H1 (cell line): ENCODE data around the gene ILF2. TPM values are rescaled to one million over a fixed set of nuclear protein-coding genes. Genes with fewer than 3 reads are reported as not detected.
A peak's percentile ranks its signal among the peaks of the same experiment; 100 is the strongest.

Experiments used
- CBX5 ChIP-seq: fragments of 300-800, 300-1000 bp; sonication (generic); IDR thresholded peaks from 2 replicates; pipeline ENCODE4 v1.7.1; 2016; ENCODE audit warnings: antibody characterized with exemption, low read length, low read depth
- CEBPB ChIP-seq: IDR thresholded peaks from 2 replicates; pipeline ENCODE4 v1.6.1; 2012; ENCODE audit warnings: low read depth, low read length
- CHD2 ChIP-seq: IDR thresholded peaks from 2 replicates; pipeline ENCODE4 v1.6.1; 2012; ENCODE audit warnings: low read length, improper control_type of control experiment
- CREB1 ChIP-seq: IDR thresholded peaks from 2 replicates; pipeline ENCODE4 v1.6.1; 2012; ENCODE audit warnings: inconsistent platforms
- CTBP2 ChIP-seq: IDR thresholded peaks from 2 replicates; pipeline ENCODE4 v1.7.0; 2011; ENCODE audit warnings: borderline replicate concordance, mild to moderate bottlenecking, moderate library complexity, mixed read lengths, low read length; ENCODE audit not compliant: insufficient read depth, insufficient read length
- EP300 ChIP-seq, 2 experiments: IDR thresholded peaks; 1 replicate in 1 of 2; 2 replicates in 1 of 2; pipeline ENCODE4 v1.6.1; 2011 to 2012; ENCODE audit warnings: low read depth in 2 of 2, low read length in 2 of 2, mild to moderate bottlenecking in 2 of 2, borderline replicate concordance in 1 of 2, inconsistent platforms in 1 of 2, moderate library complexity in 1 of 2
- GTF2F1 ChIP-seq: IDR thresholded peaks from 2 replicates; pipeline ENCODE4 v1.6.1; 2012; ENCODE audit warnings: low read depth, low read length, improper control_type of control experiment, borderline replicate concordance
- HDAC2 ChIP-seq, 2 experiments: fragments of 300-600 bp in 1 of 2; sonication (generic) in 1 of 2; IDR thresholded peaks; 2 replicates each; pipeline ENCODE4 v1.6.1; 2011 to 2012; ENCODE audit warnings: low read depth in 2 of 2, low read length in 2 of 2, mild to moderate bottlenecking in 2 of 2, moderate library complexity in 2 of 2, borderline replicate concordance in 1 of 2, inconsistent platforms in 1 of 2
- JUND ChIP-seq: IDR thresholded peaks from 2 replicates; pipeline ENCODE4 v1.6.1; 2011; ENCODE audit warnings: mild to moderate bottlenecking, improper control_type of control experiment, low read length
- KDM4A ChIP-seq: IDR thresholded peaks from one replicate; pipeline ENCODE4 v1.7.1; 2012; ENCODE audit warnings: low read depth, mild to moderate bottlenecking, moderate library complexity, low read length, inconsistent platforms; ENCODE audit not compliant: severe bottlenecking
- NANOG ChIP-seq: IDR thresholded peaks from 2 replicates; pipeline ENCODE4 v1.6.1; 2011; ENCODE audit warnings: low read length, low read depth, mild to moderate bottlenecking, inconsistent platforms; ENCODE audit not compliant: insufficient read depth, poor library complexity, severe bottlenecking
- NRF1 ChIP-seq: IDR thresholded peaks from 2 replicates; pipeline ENCODE4 v1.6.1; 2011; ENCODE audit warnings: mild to moderate bottlenecking, low read depth, low read length, improper control_type of control experiment
- POLR2A ChIP-seq, 2 experiments: IDR thresholded peaks; 1 replicate in 1 of 2; 2 replicates in 1 of 2; pipeline ENCODE4 v1.6.1; 2011; ENCODE audit warnings: low read depth in 2 of 2, low read length in 2 of 2, mild to moderate bottlenecking in 2 of 2; ENCODE audit errors: control extremely low read depth in 1 of 2
- POLR2AphosphoS5 ChIP-seq: IDR thresholded peaks from 2 replicates; pipeline ENCODE4 v1.6.1; 2011; ENCODE audit warnings: low read depth, low read length
- RBBP5 ChIP-seq: IDR thresholded peaks from 2 replicates; pipeline ENCODE4 v1.7.1; 2012; ENCODE audit warnings: low read depth, mild to moderate bottlenecking, inconsistent platforms, low read length, moderate library complexity, borderline replicate concordance
- SAP30 ChIP-seq: fragments of 300-600 bp; sonication (generic); IDR thresholded peaks from 2 replicates; pipeline ENCODE4 v1.7.1; 2012; ENCODE audit warnings: low read length, moderate library complexity, mild to moderate bottlenecking, inconsistent platforms; ENCODE audit not compliant: insufficient read depth, insufficient replicate concordance
- SIRT6 ChIP-seq: IDR thresholded peaks from one replicate; pipeline ENCODE4 v1.7.1; 2012; ENCODE audit warnings: low read length, inconsistent platforms
- SIX5 ChIP-seq: IDR thresholded peaks from 2 replicates; pipeline ENCODE4 v1.6.1; 2011; ENCODE audit warnings: mild to moderate bottlenecking, low read depth, low read length
- SP1 ChIP-seq: IDR thresholded peaks from 2 replicates; pipeline ENCODE4 v1.6.1; 2011; ENCODE audit warnings: low read depth, low read length
- SUZ12 ChIP-seq: fragments of 200-600 bp; sonication (generic); IDR thresholded peaks from 2 replicates; pipeline ENCODE4 v1.6.1; 2012; ENCODE audit warnings: mild to moderate bottlenecking, inconsistent platforms, low read length, moderate library complexity, mixed read lengths
- TAF1 ChIP-seq: IDR thresholded peaks from 2 replicates; pipeline ENCODE4 v1.6.1; 2011; ENCODE audit warnings: mild to moderate bottlenecking, low read depth, low read length
- TAF7 ChIP-seq: optimal IDR thresholded peaks from 2 replicates; pipeline ENCODE3; 2011; ENCODE audit warnings: low read depth, mild to moderate bottlenecking, inconsistent platforms, low read length, moderate library complexity, borderline replicate concordance
- TBP ChIP-seq: IDR thresholded peaks from 2 replicates; pipeline ENCODE4 v1.6.1; 2011; ENCODE audit warnings: low read depth, low read length, improper control_type of control experiment
- YY1 ChIP-seq: IDR thresholded peaks from 2 replicates; pipeline ENCODE4 v1.6.1; 2011; ENCODE audit warnings: low read depth, mild to moderate bottlenecking, low read length
- polyA plus RNA-seq, 7 experiments: library from polyadenylated mRNA; depleted of rRNA in 3 of 7; stranded (reverse) in 5 of 7; unstranded in 2 of 7; fragments of >200 nt in 5 of 7; fragments of 200-250 nt in 2 of 7; gene quantifications; 1 replicate in 5 of 7; 2 replicates in 1 of 7; 4 replicates in 1 of 7; pipeline versions ENCODE4 v1.2.1 to v1.2.3, GENCODE V29; 2011 to 2013; ENCODE audit warnings: missing spikeins in 2 of 7, mixed read lengths in 2 of 7
- total RNA-seq: library from RNA; stranded (reverse); fragmentation: NEBNext Ultra II Directional; extraction: Animal tissue kit (Norgen Biotek cat#: 25700); gene quantifications from 2 replicates; pipeline ENCODE4 v1.2.1, GENCODE V29; 2021

The ILF2 gene
- total and polyA plus RNA-seq, 2 of the 8 experiments (the other 6 are each of a cell fraction or from before 2014, with no cell fraction given), result 389 to 474 TPM

DNA sequence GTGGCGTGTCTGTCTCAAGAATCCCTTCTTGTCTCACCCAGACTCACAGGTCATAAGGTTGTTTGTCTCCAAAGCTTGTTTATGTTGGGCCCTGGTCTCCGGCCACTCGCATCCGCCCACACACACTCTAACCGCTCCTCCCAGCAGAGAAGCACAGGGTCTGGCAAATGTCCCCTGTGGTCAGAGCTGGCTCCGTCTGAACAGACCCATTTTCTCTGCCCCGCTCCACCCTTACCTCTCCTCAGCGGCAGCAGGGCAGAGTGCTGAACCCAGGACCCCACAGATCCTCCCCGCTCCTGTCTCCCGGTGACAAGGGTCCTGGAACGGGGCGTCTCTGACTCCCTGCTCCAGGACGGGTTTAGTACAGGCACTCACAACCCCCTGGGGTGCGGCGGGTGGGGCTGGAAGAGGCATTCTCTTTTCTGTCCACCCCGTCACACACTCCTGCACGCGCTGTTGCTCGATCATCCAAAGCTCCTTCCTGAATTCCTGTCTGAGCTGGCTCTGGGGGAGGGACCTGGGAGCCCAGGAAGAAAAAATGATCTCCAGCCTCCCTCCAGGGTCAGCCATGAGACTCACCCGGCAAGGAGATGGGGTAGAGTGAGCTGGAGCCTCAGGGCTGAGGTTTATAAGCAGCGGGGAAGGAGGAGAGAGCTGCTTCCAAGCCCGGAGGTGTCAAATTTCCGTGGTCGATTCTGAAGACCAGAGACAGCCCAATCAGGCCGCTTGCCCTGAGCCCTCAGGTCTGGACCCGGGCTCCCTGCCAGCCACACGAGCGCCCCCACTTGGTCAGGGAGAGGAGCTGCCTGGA, 43.7 kb downstream of the ILF2 start, which contains the start of gene S100A13 (continued):
- TF ChIP-seq POLR2AphosphoS5, result peak; percentile 95
- no peak for TF ChIP-seq CEBPB
- TF ChIP-seq GTF2F1, result peak; percentile 88; the same call in 1 of the 2 replicates
- TF ChIP-seq SUZ12, result no peak
- peak; percentile 57; the same call in 1 of the 2 replicates for TF ChIP-seq JUND
- TF ChIP-seq TAF1, result peak; percentile 98
- no peak for TF ChIP-seq SIRT6
- peak; percentile 70 for TF ChIP-seq KDM4A
- peak; percentile 35; the same call in 1 of the 2 replicates for TF ChIP-seq SIX5
- no peak for TF ChIP-seq CTBP2
- TF ChIP-seq CREB1, result no peak
- 0 out of 2 replicates have a peak, but pooled peaks have one; percentile 30 for TF ChIP-seq CHD2
- peak; percentile 92 for TF ChIP-seq TAF7
- peak; percentile 48; the same call in 1 of the 2 replicates for TF ChIP-seq SP1
- TF ChIP-seq NRF1, result no peak
- peak; percentile 97 for TF ChIP-seq TBP
- no peak for TF ChIP-seq SAP30
- TF ChIP-seq EP300 (IDR thresholded peaks at IDR 0.05; ENCODE audit: borderline replicate concordance in 1 of 2, low read depth in 2 of 2, low read length in 2 of 2), result no peak
- TF ChIP-seq YY1, result peak; percentile 63; the same call in 1 of the 2 replicates
- TF ChIP-seq POLR2A (IDR thresholded peaks at IDR 0.05; ENCODE audit: control extremely low read depth in 1 of 2, low read depth in 2 of 2, low read length in 2 of 2), result peak; percentile 94 to 98
- no peak for TF ChIP-seq NANOG
- TF ChIP-seq CBX5, result no peak
- TF ChIP-seq RBBP5, result peak; percentile 71
- TF ChIP-seq HDAC2 (IDR thresholded peaks at IDR 0.05; ENCODE audit: borderline replicate concordance in 1 of 2, low read depth in 2 of 2, low read length in 2 of 2), result 0 out of 4 replicates have a peak, but pooled peaks have one; percentile 45 to 62
